ENCODE results near the gene KCNMB4.

- TF ChIP-seq POLR2A (IDR thresholded peaks at IDR 0.05) (no peak), CTCF (IDR thresholded peaks at IDR 0.05) (no peak), EP300 (IDR thresholded peaks at IDR 0.05) (no peak)
These were observed 46.5 kb upstream of the KCNMB4 start for GRCh38 chr12:70319605-70320004.
